ENCODE results near the gene LYZL2. TPM values are rescaled to one million over a fixed set of nuclear protein-coding genes. Genes with fewer than 3 reads are reported as not detected.
"Not testable (repeated sequence)": the region's sequence is repeated elsewhere in the genome, so short reads cannot be mapped to it uniquely, and the experiment has no call there.

LYZL2 gene
- polyA plus RNA-seq, 1 donor from 2014 or later, result not detected

GRCh38 chr10:30675791-30676718 is 46.5 kb upstream of the LYZL2 start:
- no peak overlapping the region for H3K9ac ChIP-seq (ENCODE audit: low read length)
- no peaks in the 10 kb centered on the region for H3F3A ChIP-seq (ENCODE audit: insufficient read depth, low read length, poor library complexity, severe bottlenecking)
- no peaks in the 10 kb centered on the region for H3K79me2 ChIP-seq (replicated peaks; ENCODE audit: insufficient read depth, low read length)
- H3K9me3 ChIP-seq (ENCODE audit: low read length), result no peaks in the 10 kb centered on the region
- no peaks in the 10 kb centered on the region for H4K20me1 ChIP-seq (ENCODE audit: insufficient read depth)
- H3K27me3 ChIP-seq (ENCODE audit: insufficient read depth, low read depth, low read length), result no peaks in the 10 kb centered on the region
- TF ChIP-seq REST (IDR thresholded peaks at IDR 0.05; ENCODE audit: borderline replicate concordance) (no peak), RAD21 (conservative IDR thresholded peaks at IDR 0.05) (no peak), POLR2AphosphoS5 (IDR thresholded peaks at IDR 0.05) (no peak), SMC3 (conservative IDR thresholded peaks at IDR 0.05; ENCODE audit: poor library complexity) (no peak), EZH2 (IDR thresholded peaks at IDR 0.05; ENCODE audit: borderline replicate concordance, insufficient read depth, low read length, poor library complexity, severe bottlenecking) (no peak), CTCF (IDR thresholded peaks at IDR 0.05; ENCODE audit: poor library complexity, severe bottlenecking) (no peak), TAF1 (IDR thresholded peaks at IDR 0.05; ENCODE audit: low read depth) (no peak), MXI1 (conservative IDR thresholded peaks at IDR 0.05; ENCODE audit: poor library complexity, severe bottlenecking) (no peak), EP300 (conservative IDR thresholded peaks at IDR 0.05; ENCODE audit: poor library complexity, severe bottlenecking) (no peak)
- peak overlapping the region; percentile 27 for H2AFZ ChIP-seq (ENCODE audit: low read depth, low read length)
- H3K4me3 ChIP-seq (ENCODE audit: low read length), result no peak overlapping the region
- no peaks in the 10 kb centered on the region for H3K36me3 ChIP-seq (ENCODE audit: insufficient read depth, low read length)
- no peak overlapping the region for H3K4me2 ChIP-seq (ENCODE audit: low read length)
- H3K27ac ChIP-seq (ENCODE audit: low read length), result no peak overlapping the region
- H3K9me2 ChIP-seq (ENCODE audit: insufficient read depth, low read length), result no peaks in the 10 kb centered on the region

- Histone ChIP-seq H3K27me3 (ENCODE audit: insufficient read depth, low read depth, low read length) (no peaks in the 10 kb centered on the region), H3K4me3 (ENCODE audit: low read length) (no peak overlapping the region), H3K36me3 (ENCODE audit: insufficient read depth, low read length) (no peaks in the 10 kb centered on the region), H4K20me1 (ENCODE audit: insufficient read depth) (no peaks in the 10 kb centered on the region), H3K4me2 (ENCODE audit: low read length) (no peak overlapping the region), H3K9me2 (ENCODE audit: insufficient read depth, low read length) (no peaks in the 10 kb centered on the region), H3K9me3 (ENCODE audit: low read length) (no peaks in the 10 kb centered on the region), H3K9ac (ENCODE audit: low read length) (no peak overlapping the region), H3K27ac (ENCODE audit: low read length) (no peak overlapping the region), H3F3A (ENCODE audit: insufficient read depth, low read length, poor library complexity, severe bottlenecking) (no peaks in the 10 kb centered on the region), H2AFZ (ENCODE audit: low read depth, low read length) (no peak overlapping the region), H3K79me2 (replicated peaks; ENCODE audit: insufficient read depth, low read length) (no peaks in the 10 kb centered on the region)
- TF ChIP-seq POLR2AphosphoS5 (IDR thresholded peaks at IDR 0.05), result no peak
- no peak for TF ChIP-seq EZH2 (IDR thresholded peaks at IDR 0.05; ENCODE audit: borderline replicate concordance, insufficient read depth, low read length, poor library complexity, severe bottlenecking)
- TF ChIP-seq TAF1 (IDR thresholded peaks at IDR 0.05; ENCODE audit: low read depth), result no peak
- TF ChIP-seq RAD21 (conservative IDR thresholded peaks at IDR 0.05), result no peak
- TF ChIP-seq CTCF (IDR thresholded peaks at IDR 0.05; ENCODE audit: poor library complexity, severe bottlenecking), result no peak
- TF ChIP-seq REST (IDR thresholded peaks at IDR 0.05; ENCODE audit: borderline replicate concordance), result no peak
- no peak for TF ChIP-seq MXI1 (conservative IDR thresholded peaks at IDR 0.05; ENCODE audit: poor library complexity, severe bottlenecking)
- no peak for TF ChIP-seq SMC3 (conservative IDR thresholded peaks at IDR 0.05; ENCODE audit: poor library complexity)
- TF ChIP-seq EP300 (conservative IDR thresholded peaks at IDR 0.05; ENCODE audit: poor library complexity, severe bottlenecking), result no peak
Observed at GRCh38 chr10:30674796-30675195, 45.2 kb upstream of the LYZL2 start.

- H3K79me2 ChIP-seq (replicated peaks; ENCODE audit: insufficient read depth, low read length); H3K27me3 ChIP-seq (ENCODE audit: insufficient read depth, low read depth, low read length); H3K36me3 ChIP-seq (ENCODE audit: insufficient read depth, low read length); H4K20me1 ChIP-seq (ENCODE audit: insufficient read depth); H3F3A ChIP-seq (ENCODE audit: insufficient read depth, low read length, poor library complexity, severe bottlenecking); H3K9me3 ChIP-seq (ENCODE audit: low read length); H3K27ac ChIP-seq (ENCODE audit: low read length); H3K9ac ChIP-seq (ENCODE audit: low read length); H3K9me2 ChIP-seq (ENCODE audit: insufficient read depth, low read length); H2AFZ ChIP-seq (ENCODE audit: low read depth, low read length); H3K4me2 ChIP-seq (ENCODE audit: low read length); H3K4me3 ChIP-seq (ENCODE audit: low read length): not testable (repeated sequence)
Observed at GRCh38 chr10:30673262-30673661, 43.7 kb upstream of the LYZL2 start.

Measured in neural cell (in vitro differentiated cells).